MM.1S (cell line): ENCODE results near the gene EIPR1.

Experiments used
- DNase-seq: peaks from one replicate; pipeline ENCODE4 v3.0.0-alpha.2; 2015
- H2AFZ ChIP-seq: fragments of 300-600 bp; sonication (generic); 2 replicates; pipeline ENCODE4 v1.6.0; 2016; ENCODE audit warnings: antibody characterized with exemption, low read length
- H3F3A ChIP-seq: fragments of 300-600 bp; sonication (generic); 2 replicates; pipeline ENCODE4 v1.6.1; 2016; ENCODE audit warnings: mild to moderate bottlenecking, antibody characterized with exemption, low read length, moderate library complexity, mixed read lengths; ENCODE audit not compliant: insufficient read depth
- H3K27ac ChIP-seq: fragments of 300-600 bp; sonication (generic); 2 replicates; pipeline ENCODE4 v1.5.1; 2016; ENCODE audit warnings: mild to moderate bottlenecking, low read length
- H3K27me3 ChIP-seq: fragments of 300-600 bp; sonication (generic); replicated peaks from 2 replicates; pipeline ENCODE4 v1.6.0; 2016; ENCODE audit warnings: low read length; ENCODE audit not compliant: insufficient read depth
- H3K36me3 ChIP-seq: fragments of 300-600 bp; sonication (generic); replicated peaks from 2 replicates; pipeline ENCODE4 v1.6.1; 2016; ENCODE audit warnings: mild to moderate bottlenecking, low read length, mixed read lengths; ENCODE audit not compliant: insufficient read depth
- H3K4me1 ChIP-seq: fragments of 300-600 bp; sonication (generic); 2 replicates; pipeline ENCODE4 v1.6.1; 2016; ENCODE audit warnings: low read length, mixed read lengths
- H3K4me2 ChIP-seq: fragments of 300-600 bp; sonication (generic); 2 replicates; pipeline ENCODE4 v1.6.0; 2016; ENCODE audit warnings: low read depth, low read length
- H3K4me3 ChIP-seq: fragments of 300-600 bp; sonication (generic); 2 replicates; pipeline ENCODE4 v1.5.1; 2016; ENCODE audit warnings: low read length, mixed read lengths
- H3K79me2 ChIP-seq: fragments of 300-600 bp; sonication (generic); 2 replicates; pipeline ENCODE4 v1.6.1; 2016; ENCODE audit warnings: mixed run types, low read length, mixed read lengths
- H3K9ac ChIP-seq: fragments of 300-600 bp; sonication (generic); 2 replicates; pipeline ENCODE4 v1.6.1; 2016; ENCODE audit warnings: low read length, mixed read lengths
- H3K9me2 ChIP-seq: fragments of 300-600 bp; sonication (generic); replicated peaks from 2 replicates; pipeline ENCODE4 v1.6.1; 2016; ENCODE audit warnings: mild to moderate bottlenecking, low read length, mixed read lengths; ENCODE audit not compliant: insufficient read depth
- H3K9me3 ChIP-seq: fragments of 300-600 bp; sonication (generic); replicated peaks from 2 replicates; pipeline ENCODE4 v1.6.1; 2016; ENCODE audit warnings: mild to moderate bottlenecking, low read length, mixed read lengths; ENCODE audit not compliant: insufficient read depth
- H4K20me1 ChIP-seq: fragments of 300-600 bp; sonication (generic); 2 replicates; pipeline ENCODE4 v1.6.1; 2016; ENCODE audit warnings: mild to moderate bottlenecking, low read length, moderate library complexity, mixed read lengths; ENCODE audit not compliant: insufficient read depth
- EZH2 ChIP-seq: fragments of 300-600 bp; sonication (generic); optimal IDR thresholded peaks from 2 replicates; pipeline ENCODE3; 2017; ENCODE audit warnings: low read depth, mild to moderate bottlenecking, antibody characterized with exemption, low read length, mixed read lengths
- EZH2phosphoT487 ChIP-seq: fragments of 300-600 bp; sonication (generic); IDR thresholded peaks from 2 replicates; pipeline ENCODE4 v1.6.1; 2018; ENCODE audit warnings: antibody characterized with exemption, low read length
- TF ChIP-seq, protein P1 (sequence below): fragments of 300-600 bp; sonication (generic); IDR thresholded peaks from 2 replicates; pipeline ENCODE4 v1.5.1; 2016; ENCODE audit warnings: antibody characterized with exemption, low read length, mixed read lengths

The EIPR1 gene

DNA sequence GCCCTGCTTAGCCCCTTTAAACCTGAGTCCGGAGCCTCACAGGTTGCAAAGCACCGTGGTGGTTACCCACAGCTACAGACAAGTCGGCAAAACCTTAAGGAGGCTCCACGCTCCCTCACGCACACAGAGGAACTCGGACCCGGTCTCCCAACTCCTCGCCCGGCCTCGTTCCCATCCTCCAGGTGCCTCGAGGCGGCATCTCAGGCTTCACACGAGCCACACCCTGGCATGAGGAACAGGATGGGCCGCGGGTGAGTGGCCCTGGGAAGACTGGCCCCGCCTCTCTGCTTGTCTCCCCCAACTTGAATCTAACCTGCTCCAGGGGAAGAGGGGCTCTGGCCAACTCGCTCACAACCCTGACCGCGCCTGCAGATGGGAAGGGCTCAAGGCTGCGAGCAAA, 97.4 kb downstream of the EIPR1 start:
- no peaks in the 10 kb centered on the region for H3K4me1 ChIP-seq
- no peaks in the 10 kb centered on the region for H3K27me3 ChIP-seq
- no peaks in the 10 kb centered on the region for H3K36me3 ChIP-seq
- H2AFZ ChIP-seq, result no peak overlapping the region
- TF ChIP-seq EZH2 (no peak), EZH2phosphoT487 (no peak)
- TF ChIP-seq, protein P1, sequence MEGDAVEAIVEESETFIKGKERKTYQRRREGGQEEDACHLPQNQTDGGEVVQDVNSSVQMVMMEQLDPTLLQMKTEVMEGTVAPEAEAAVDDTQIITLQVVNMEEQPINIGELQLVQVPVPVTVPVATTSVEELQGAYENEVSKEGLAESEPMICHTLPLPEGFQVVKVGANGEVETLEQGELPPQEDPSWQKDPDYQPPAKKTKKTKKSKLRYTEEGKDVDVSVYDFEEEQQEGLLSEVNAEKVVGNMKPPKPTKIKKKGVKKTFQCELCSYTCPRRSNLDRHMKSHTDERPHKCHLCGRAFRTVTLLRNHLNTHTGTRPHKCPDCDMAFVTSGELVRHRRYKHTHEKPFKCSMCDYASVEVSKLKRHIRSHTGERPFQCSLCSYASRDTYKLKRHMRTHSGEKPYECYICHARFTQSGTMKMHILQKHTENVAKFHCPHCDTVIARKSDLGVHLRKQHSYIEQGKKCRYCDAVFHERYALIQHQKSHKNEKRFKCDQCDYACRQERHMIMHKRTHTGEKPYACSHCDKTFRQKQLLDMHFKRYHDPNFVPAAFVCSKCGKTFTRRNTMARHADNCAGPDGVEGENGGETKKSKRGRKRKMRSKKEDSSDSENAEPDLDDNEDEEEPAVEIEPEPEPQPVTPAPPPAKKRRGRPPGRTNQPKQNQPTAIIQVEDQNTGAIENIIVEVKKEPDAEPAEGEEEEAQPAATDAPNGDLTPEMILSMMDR, result no peak
- no peaks in the 10 kb centered on the region for H3K79me2 ChIP-seq
- H3F3A ChIP-seq, result no peaks in the 10 kb centered on the region
- no peaks in the 10 kb centered on the region for H4K20me1 ChIP-seq
- H3K4me2 ChIP-seq, result no peak overlapping the region
- no peak overlapping the region for H3K4me3 ChIP-seq
- no peak for DNase-seq
- no peak overlapping the region for H3K27ac ChIP-seq
- H3K9me2 ChIP-seq, result no peaks in the 10 kb centered on the region
- no peaks in the 10 kb centered on the region for H3K9me3 ChIP-seq
- no peak overlapping the region for H3K9ac ChIP-seq

DNA sequence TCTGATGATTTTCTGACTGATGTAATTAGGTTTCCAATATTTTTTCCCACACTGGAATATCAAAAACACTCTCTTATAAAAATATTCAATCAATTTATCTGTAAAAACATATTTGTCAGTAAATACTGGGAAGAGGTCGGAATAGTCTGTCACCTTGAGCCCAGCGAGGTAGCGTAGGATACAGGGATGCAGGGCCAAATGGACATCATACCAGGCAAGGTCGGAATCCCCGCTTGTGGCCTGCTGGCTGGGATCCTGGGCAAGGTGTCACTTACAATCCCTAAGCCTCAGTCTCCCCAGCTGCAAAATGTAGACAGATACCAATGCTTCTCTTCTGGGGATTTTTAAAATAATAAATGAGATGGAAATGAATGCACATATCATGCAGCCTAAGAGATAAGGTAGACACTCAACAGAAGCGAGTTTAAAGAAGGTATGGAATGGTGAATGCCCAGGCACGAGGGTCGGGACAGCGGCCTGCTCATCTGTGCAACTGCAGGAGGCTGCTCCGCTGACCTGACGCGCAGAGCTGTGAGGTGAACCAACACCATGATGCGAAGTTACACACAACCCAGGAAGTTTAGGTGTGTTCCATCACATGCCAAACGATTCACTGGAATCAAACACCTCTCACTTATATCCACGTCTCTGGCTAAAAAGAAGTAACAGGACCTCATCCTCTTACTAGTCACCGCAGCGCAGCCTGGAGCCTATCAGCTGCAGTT, 98.2 kb downstream of the EIPR1 start:
- DNase-seq, result no peak

DNA sequence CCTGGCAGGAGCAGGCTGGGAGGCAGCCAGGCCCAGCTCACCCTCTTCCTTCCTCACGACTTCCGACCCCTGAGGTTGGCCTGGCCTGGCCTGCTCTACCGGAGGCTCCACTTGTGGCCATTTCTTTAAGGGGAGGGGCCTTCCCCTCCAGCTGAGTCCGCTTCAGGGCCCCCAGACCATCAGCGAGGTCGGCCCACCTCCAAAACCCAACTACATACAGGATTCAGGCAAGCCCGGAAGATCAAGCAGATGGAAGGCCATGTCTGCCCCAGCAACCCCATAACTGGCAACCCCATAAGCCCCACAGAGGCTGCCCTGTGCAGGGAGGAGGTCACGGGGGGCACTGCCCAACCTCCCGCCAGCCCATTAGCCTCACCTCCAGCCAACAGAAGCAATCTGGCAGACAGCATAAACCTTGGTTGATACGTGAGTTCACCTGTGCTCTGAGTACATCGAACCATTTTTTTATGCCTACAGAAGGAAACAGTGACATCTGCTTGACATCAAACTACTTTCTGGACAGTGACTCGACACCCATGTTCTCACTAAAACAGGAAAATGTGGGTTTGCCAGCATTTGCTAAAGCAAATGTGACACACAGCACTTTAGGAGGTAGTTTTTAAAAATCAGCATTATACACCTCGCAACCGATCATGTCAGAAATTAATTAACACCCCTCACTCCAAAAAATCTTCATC, 98.9 kb downstream of the EIPR1 start:
- no peak overlapping the region for H3K9ac ChIP-seq
- no peaks in the 10 kb centered on the region for H3K79me2 ChIP-seq
- no peaks in the 10 kb centered on the region for H3K27me3 ChIP-seq
- H3K4me2 ChIP-seq, result no peak overlapping the region
- H3F3A ChIP-seq, result no peaks in the 10 kb centered on the region
- DNase-seq, result no peak
- no peak overlapping the region for H3K27ac ChIP-seq
- no peaks in the 10 kb centered on the region for H3K9me2 ChIP-seq
- no peaks in the 10 kb centered on the region for H3K4me1 ChIP-seq
- no peak overlapping the region for H2AFZ ChIP-seq
- no peaks in the 10 kb centered on the region for H3K9me3 ChIP-seq
- TF ChIP-seq EZH2phosphoT487, result no peak
- no peak for TF ChIP-seq EZH2
- TF ChIP-seq, protein P1, result no peak
- no peaks in the 10 kb centered on the region for H4K20me1 ChIP-seq
- no peaks in the 10 kb centered on the region for H3K36me3 ChIP-seq
- no peak overlapping the region for H3K4me3 ChIP-seq

More for the DNA sequence above, 98.2 kb downstream of the EIPR1 start:
- Histone ChIP-seq H3K9ac (no peak overlapping the region), H3K4me3 (no peak overlapping the region), H4K20me1 (no peaks in the 10 kb centered on the region), H3K4me1 (no peaks in the 10 kb centered on the region), H2AFZ (no peak overlapping the region), H3K79me2 (no peaks in the 10 kb centered on the region), H3K36me3 (no peaks in the 10 kb centered on the region), H3K27ac (no peak overlapping the region), H3K27me3 (no peaks in the 10 kb centered on the region), H3F3A (no peaks in the 10 kb centered on the region), H3K9me2 (no peaks in the 10 kb centered on the region), H3K9me3 (no peaks in the 10 kb centered on the region), H3K4me2 (no peak overlapping the region)
- TF ChIP-seq, protein P1, result no peak
- TF ChIP-seq EZH2phosphoT487, result no peak
- no peak for TF ChIP-seq EZH2
